GM11168 (cell line): ENCODE results near the gene GSTT4.

Experiments used
- in situ Hi-C: fragments of 300-500 bp; cut with MboI; formaldehyde crosslinking; loops from one replicate; pipeline ENCODE4 v1.12.0; 2022; ENCODE audit warnings: low sequenced_read_pairs; ENCODE audit not compliant: unreplicated experiment

GSTT4 gene

GRCh38 chr22:24026056-24026455 is 20.8 kb upstream of the GSTT4 start:
- in situ Hi-C loops: no loop called here

GRCh38 chr22:24025475-24025874 is 20.2 kb upstream of the GSTT4 start:
- in situ Hi-C loops: no loop called here

DNA sequence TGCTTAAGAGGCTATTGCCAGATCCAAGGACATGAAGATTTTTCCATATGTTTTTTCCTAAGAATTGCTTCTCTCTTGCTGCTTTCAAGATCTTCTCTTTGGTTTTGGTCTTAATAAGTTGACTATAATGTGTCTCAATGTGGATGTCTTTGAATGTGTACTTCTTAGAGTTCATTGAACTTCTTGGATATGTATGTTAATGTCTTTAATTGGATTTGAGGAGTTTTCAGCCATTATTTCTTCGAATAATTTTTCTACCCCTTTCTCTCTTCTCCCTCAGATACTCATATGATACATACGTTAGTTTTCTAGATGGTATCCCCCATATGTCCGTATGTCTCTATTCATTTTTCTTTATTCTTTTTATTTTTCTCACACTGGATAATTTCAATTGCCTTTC is 19.1 kb upstream of the GSTT4 start:
- in situ Hi-C loops: no loop called here

DNA sequence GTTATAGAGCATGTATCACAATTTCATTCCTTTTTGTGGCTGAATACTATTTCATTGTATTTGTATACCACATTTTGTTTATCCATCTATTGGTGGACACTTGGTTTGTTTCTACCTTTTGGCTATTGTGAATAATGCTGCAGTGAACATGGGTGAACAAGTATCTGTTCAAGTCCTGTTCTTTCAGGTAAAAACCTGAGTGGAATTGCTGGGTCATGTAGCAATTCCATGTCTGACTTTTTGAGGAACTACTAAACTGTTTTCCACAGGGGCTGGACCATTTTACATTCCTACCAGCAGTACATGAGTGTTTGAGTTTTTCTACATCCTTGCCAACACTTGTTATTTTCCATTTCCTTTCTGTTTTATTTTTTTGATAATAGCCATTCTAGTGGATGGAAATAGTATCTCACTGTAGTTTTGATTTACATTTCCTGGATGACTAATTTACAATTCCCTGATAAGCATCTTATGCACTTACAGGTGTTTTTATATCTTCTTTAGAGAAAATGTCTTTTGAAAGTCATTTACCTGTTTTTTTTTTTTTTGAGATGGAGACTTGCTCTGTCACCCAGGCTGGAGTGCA is 18.0 kb upstream of the GSTT4 start:
- in situ Hi-C loops: no loop called here

DNA sequence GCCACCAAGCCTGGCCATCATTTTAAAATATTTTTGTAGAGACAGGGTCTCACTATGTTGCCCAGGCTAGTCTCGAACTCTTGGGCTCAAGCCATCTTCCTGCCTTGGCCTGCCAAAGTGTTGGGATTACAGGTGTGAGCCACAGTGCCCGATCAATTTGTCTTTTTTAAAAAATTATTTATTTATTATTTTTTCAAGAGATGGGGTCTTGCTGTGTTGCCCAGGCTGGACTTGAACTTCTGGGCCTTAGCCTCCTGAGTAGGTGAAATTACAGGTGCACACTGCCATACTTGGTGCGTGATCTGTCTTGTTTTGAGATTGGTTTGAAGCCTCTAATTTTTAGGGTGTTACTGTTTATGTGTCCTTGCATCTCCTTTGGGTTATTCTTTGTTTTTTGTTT is 16.1 kb upstream of the GSTT4 start:
- in situ Hi-C loops: no loop called here

GRCh38 chr22:24016156-24016555 is 10.9 kb upstream of the GSTT4 start:
- in situ Hi-C loops: no loop called here

DNA sequence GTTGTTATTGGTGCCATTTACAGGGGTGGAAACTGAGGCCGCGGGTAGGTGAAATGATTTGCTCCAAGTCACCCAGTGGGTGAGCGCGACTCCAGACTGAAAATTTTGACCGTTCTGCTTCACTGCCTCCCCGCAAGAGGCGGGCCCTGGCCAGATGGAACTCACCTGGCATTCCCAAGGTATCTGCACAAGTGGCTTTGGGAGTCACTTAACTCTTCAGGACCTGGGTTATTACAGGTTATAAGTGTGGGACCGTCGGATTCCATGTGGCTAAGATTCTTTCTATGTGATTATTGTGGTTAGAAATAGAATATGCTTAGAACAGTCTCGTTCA is 6.4 kb upstream of the GSTT4 start:
- in situ Hi-C loops: no loop called here

DNA sequence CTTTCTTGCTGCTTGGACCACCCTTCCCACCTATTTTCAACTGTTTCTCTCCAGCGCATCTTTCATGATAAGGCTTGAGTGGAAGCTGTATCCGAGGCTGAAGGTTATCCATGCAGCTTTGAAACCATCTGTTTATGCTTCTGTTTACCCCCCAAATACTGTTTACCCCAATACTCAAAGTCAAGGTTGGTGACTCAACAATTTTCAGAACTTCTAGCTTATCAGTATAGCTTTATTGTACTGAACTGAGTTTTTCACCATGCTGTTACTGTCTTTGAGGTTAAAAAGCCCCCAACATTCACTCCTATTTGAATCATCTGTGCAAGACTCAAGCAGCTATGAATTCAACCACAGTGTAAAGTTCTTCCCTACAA is 4.8 kb upstream of the GSTT4 start:
- in situ Hi-C loops: no loop called here

GRCh38 chr22:24009227-24010017 is 4.2 kb upstream of the GSTT4 start:
- in situ Hi-C loops: no loop called here

- in situ Hi-C loops: no loop called here
These were observed 3.4 kb upstream of the GSTT4 start for GRCh38 chr22:24008381-24009226.

GRCh38 chr22:24008022-24008283 is 2.7 kb upstream of the GSTT4 start:
- in situ Hi-C loops: no loop called here

- in situ Hi-C loops: no loop called here
These were observed 2.2 kb upstream of the GSTT4 start for GRCh38 chr22:24007253-24008021.

GRCh38 chr22:24006914-24007214 is 1.6 kb upstream of the GSTT4 start:
- in situ Hi-C loops: no loop called here

- in situ Hi-C loops: no loop called here
These were observed 1.1 kb upstream of the GSTT4 start for GRCh38 chr22:24006207-24006913.

GRCh38 chr22:24003887-24004286 is 1.4 kb downstream of the GSTT4 start:
- in situ Hi-C loops: no loop called here

DNA sequence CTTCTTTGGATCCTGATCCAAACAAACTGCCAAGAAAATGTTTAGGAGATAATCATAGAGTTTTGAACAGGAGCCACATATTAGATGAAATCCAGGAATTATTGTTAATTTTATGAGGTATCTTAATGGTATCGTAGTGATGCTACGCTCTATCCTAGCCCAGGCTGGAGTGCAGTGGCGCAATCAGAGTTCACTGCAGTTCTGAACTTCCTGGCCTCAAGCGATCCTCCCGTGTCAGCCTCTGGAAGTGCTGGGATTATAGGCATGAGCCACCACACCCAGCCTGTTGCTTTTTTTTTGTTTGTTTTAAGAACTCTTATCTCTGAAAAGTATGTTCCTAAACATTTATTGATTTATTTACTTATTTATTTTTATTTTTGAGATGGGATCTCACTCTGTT is 2.4 kb downstream of the GSTT4 start:
- in situ Hi-C loops: no loop called here

DNA sequence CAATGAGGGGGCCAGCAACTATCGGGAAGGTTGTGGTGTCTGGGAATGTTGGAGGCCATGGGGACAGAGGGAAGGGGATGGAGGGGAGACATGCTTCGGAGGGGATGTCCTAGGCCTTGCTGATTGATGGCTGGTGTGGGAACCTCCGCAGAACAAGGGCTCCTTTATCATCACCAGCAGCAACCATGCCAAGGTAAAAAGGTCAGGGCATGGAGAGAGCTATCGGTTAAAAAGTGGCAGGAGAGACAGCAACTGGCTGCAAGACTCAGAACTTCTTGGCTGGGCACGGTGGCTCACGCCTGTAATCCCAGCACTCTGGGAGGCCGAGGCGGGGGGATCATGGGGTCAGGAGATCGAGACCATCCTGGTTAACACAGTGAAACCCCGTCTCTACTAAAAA is 3.0 kb downstream of the GSTT4 start:
- in situ Hi-C loops: no loop called here

GRCh38 chr22:24001314-24001713 is 3.9 kb downstream of the GSTT4 start:
- in situ Hi-C loops: no loop called here

- in situ Hi-C loops: loop anchor here (25.0 kb wide), 1 partner anchor 163 kb away; no protein-coding TSS in a partner anchor
These were observed 5.5 kb downstream of the GSTT4 start for GRCh38 chr22:23999779-24000178.

DNA sequence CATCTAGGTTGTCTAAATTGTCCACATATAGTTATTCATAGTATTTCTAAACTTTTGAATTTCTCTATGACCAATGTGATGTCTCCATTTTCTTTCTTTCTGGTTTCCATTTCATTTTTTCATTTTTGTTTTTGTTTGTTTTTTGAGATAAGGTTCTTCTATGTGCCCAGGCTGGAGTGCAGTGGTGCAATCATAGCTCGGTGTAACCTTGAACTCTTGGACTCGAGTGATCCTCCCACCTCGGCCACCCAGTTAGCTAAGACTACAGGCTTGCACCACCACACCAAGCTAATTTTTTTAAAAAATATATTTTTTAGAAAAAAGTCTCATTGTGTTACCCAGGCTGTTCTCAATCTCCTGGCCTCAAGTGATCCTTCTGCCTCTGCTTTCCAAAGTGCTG is 8.2 kb downstream of the GSTT4 start:
- in situ Hi-C loops: loop anchor here (25.0 kb wide), 1 partner anchor 165 kb away; no protein-coding TSS in a partner anchor
